ENCODE measurements around the gene ESYT2.

DNA sequence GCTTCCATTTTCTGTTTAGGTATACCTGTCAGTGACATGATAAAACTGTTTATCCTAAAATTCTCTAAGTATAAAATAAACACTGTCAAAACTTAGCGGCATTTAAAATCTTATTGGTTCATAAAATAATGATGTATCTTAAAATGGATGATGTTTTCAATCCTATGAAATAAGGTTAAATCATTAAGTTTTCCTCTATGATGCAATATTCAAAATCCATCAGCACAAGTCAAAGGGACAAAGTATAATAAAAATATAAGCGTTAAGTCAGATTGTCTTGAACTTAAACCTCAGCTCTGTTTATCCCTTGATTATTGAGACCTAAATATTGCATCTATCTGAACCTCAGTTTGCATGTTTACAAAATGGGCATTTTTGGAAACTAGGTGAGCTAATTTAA, 78.1 kb downstream of the ESYT2 start:
- TF ChIP-seq REST (IDR thresholded peaks at IDR 0.05) (no peak), SP1 (IDR thresholded peaks at IDR 0.05) (no peak), CTCF (IDR thresholded peaks at IDR 0.05; ENCODE audit: low read depth, low read length, missing input control) (no peak), TAF1 (conservative IDR thresholded peaks at IDR 0.05) (no peak), GABPA (IDR thresholded peaks at IDR 0.05 in 1 of 2, conservative IDR thresholded peaks at IDR 0.05 in 1 of 2) (no peak), JUND (IDR thresholded peaks at IDR 0.05) (no peak), ATF3 (IDR thresholded peaks at IDR 0.05) (no peak), RAD21 (IDR thresholded peaks at IDR 0.05) (no peak), YY1 (IDR thresholded peaks at IDR 0.05) (no peak)
- TF ChIP-seq, protein P1, sequence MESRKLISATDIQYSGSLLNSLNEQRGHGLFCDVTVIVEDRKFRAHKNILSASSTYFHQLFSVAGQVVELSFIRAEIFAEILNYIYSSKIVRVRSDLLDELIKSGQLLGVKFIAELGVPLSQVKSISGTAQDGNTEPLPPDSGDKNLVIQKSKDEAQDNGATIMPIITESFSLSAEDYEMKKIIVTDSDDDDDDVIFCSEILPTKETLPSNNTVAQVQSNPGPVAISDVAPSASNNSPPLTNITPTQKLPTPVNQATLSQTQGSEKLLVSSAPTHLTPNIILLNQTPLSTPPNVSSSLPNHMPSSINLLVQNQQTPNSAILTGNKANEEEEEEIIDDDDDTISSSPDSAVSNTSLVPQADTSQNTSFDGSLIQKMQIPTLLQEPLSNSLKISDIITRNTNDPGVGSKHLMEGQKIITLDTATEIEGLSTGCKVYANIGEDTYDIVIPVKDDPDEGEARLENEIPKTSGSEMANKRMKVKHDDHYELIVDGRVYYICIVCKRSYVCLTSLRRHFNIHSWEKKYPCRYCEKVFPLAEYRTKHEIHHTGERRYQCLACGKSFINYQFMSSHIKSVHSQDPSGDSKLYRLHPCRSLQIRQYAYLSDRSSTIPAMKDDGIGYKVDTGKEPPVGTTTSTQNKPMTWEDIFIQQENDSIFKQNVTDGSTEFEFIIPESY (IDR thresholded peaks at IDR 0.05), result no peak
- TF ChIP-seq, protein P2, sequence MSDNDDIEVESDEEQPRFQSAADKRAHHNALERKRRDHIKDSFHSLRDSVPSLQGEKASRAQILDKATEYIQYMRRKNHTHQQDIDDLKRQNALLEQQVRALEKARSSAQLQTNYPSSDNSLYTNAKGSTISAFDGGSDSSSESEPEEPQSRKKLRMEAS (IDR thresholded peaks at IDR 0.05), result no peak
